H1 (cell line): ENCODE data around the gene SLC17A1.

ENCODE experiments used
- CREB1 ChIP-seq: IDR thresholded peaks from 2 replicates; pipeline ENCODE4 v1.6.1; 2012; ENCODE audit warnings: inconsistent platforms
- CTCF ChIP-seq, 3 experiments: IDR thresholded peaks; 1 replicate in 2 of 3; 2 replicates in 1 of 3; pipeline versions ENCODE4 v1.5.1 to v1.6.1; 2011; ENCODE audit warnings: low read length in 3 of 3, mild to moderate bottlenecking in 3 of 3, inconsistent platforms in 2 of 3, low read depth in 1 of 3, moderate library complexity in 1 of 3; ENCODE audit not compliant: insufficient read depth in 1 of 3; ENCODE audit errors: control extremely low read depth in 1 of 3
- JUND ChIP-seq: IDR thresholded peaks from 2 replicates; pipeline ENCODE4 v1.6.1; 2011; ENCODE audit warnings: mild to moderate bottlenecking, improper control_type of control experiment, low read length
- SP2 ChIP-seq: IDR thresholded peaks from 2 replicates; pipeline ENCODE4 v1.6.1; 2012; ENCODE audit warnings: mild to moderate bottlenecking, low read length, inconsistent platforms
- TBP ChIP-seq: IDR thresholded peaks from 2 replicates; pipeline ENCODE4 v1.6.1; 2011; ENCODE audit warnings: low read depth, low read length, improper control_type of control experiment

DNA sequence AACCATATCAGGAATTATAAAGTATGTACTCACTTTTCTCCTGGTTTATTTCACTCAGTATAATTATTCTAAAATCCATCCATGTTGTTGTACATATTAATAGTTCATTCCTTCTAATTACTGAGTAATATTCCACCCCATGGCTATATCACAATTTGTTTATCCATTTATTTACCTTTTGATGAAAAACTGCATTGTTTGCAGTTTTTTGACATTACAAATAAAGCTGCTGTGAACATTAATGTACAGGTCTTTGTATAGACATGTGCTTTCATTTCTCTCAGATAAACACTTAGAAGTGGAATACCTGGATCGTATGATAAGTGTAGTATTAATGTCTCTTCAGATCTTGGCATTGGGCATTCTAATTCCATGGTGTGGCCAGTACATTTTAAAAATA, 38.0 kb upstream of the SLC17A1 start:
- no peak for TF ChIP-seq JUND
- no peak for TF ChIP-seq TBP
- TF ChIP-seq SP2, result no peak
- no peak for TF ChIP-seq CREB1
- no peak for TF ChIP-seq CTCF (IDR thresholded peaks at IDR 0.05; ENCODE audit: control extremely low read depth in 1 of 3, insufficient read depth in 1 of 3, low read depth in 1 of 3, low read length in 3 of 3)
